B cell (primary cell): ENCODE data around the gene RFTN2. TPM values are rescaled to one million over a fixed set of nuclear protein-coding genes. Genes with fewer than 3 reads are reported as not detected.

Source experiments
- ATAC-seq: fragments of 200-7000 bp; cut with Tn5 transposase; one replicate; pipeline ENCODE4 v1.10.0; 2021; ENCODE audit warnings: low read depth, mild to moderate bottlenecking, moderate number of reproducible peaks, moderate library complexity
- CTCF ChIA-PET: fragments of 350-600 bp; sonication (Branson Sonifier 250); formaldehyde crosslinking; loops from one replicate; lab custom pipeline; 2021; ENCODE audit warnings: antibody characterized with exemption, inconsistent platforms; lab: Charles Lee
- POLR2A ChIA-PET: fragments of 350-600 bp; sonication (Branson Sonifier 250); formaldehyde crosslinking; loops from one replicate; lab custom pipeline; 2021; ENCODE audit warnings: antibody characterized with exemption; lab: Charles Lee
- DNase-seq: peaks from one replicate; pipeline ENCODE4 v3.0.0; 2013
- H2AFZ ChIP-seq: 2 replicates; pipeline ENCODE4 v1.6.1; 2012; ENCODE audit warnings: mild to moderate bottlenecking, low read depth, low read length; ENCODE audit not compliant: insufficient read depth, poor library complexity, severe bottlenecking
- H3K27ac ChIP-seq, 2 donors: 1 replicate in 1 of 2; 2 replicates in 1 of 2; pipeline ENCODE4 v1.5.1; 2012 to 2013; ENCODE audit warnings: low read length in 2 of 2, mild to moderate bottlenecking in 2 of 2, moderate library complexity in 1 of 2
- H3K27me3 ChIP-seq, 4 experiments: fragments of 200-600 bp in 1 of 4; sonication (generic) in 1 of 4; replicated peaks in 1 of 4; 1 replicate in 2 of 4; 2 replicates in 2 of 4; pipeline versions ENCODE4 v1.6.1 to v1.7.0; 2013 to 2016; ENCODE audit warnings: low read length in 3 of 4, mild to moderate bottlenecking in 2 of 4, mixed read lengths in 1 of 4, moderate library complexity in 1 of 4; ENCODE audit not compliant: insufficient read depth in 4 of 4, control insufficient read depth in 3 of 4; ENCODE audit errors: control extremely low read depth in 1 of 4
- H3K36me3 ChIP-seq, 2 experiments: replicated peaks in 1 of 2; 1 replicate in 1 of 2; 2 replicates in 1 of 2; pipeline versions ENCODE4 v1.6.1 to v1.7.1; 2013; ENCODE audit warnings: low read length in 1 of 2; ENCODE audit not compliant: insufficient read depth in 2 of 2, control insufficient read depth in 1 of 2; ENCODE audit errors: control extremely low read depth in 1 of 2, extremely low read depth in 1 of 2
- H3K4me1 ChIP-seq, 2 donors: fragments of 200-600 bp in 1 of 2; sonication (generic) in 1 of 2; 1 replicate in 1 of 2; 2 replicates in 1 of 2; pipeline versions ENCODE4 v1.5.1 to v1.6.1; 2013 to 2017; ENCODE audit warnings: low read length in 2 of 2; ENCODE audit not compliant: control insufficient read depth in 2 of 2, insufficient read depth in 2 of 2
- H3K4me2 ChIP-seq: replicated peaks from 2 replicates; pipeline ENCODE3; 2012; ENCODE audit warnings: mild to moderate bottlenecking, low read depth, low read length; ENCODE audit not compliant: poor library complexity, severe bottlenecking
- H3K4me3 ChIP-seq, 5 experiments: fragments of 200-600 bp in 1 of 5; sonication (generic) in 1 of 5; 1 replicate in 3 of 5; 2 replicates in 2 of 5; pipeline versions ENCODE4 v1.5.1 to v1.7.0; 2011 to 2016; ENCODE audit warnings: low read length in 4 of 5, mild to moderate bottlenecking in 4 of 5, low read depth in 2 of 5, control low read depth in 1 of 5, moderate library complexity in 1 of 5; ENCODE audit not compliant: insufficient read depth in 1 of 5; ENCODE audit errors: control extremely low read depth in 1 of 5, extremely low read depth in 1 of 5
- H3K79me2 ChIP-seq: fragments of 200-600 bp; sonication (generic); one replicate; pipeline ENCODE4 v1.6.0; 2016; ENCODE audit warnings: low read length; ENCODE audit not compliant: control insufficient read depth, insufficient read depth
- H3K9ac ChIP-seq: fragments of 200-600 bp; sonication (generic); 2 replicates; pipeline ENCODE4 v1.6.1; 2017; ENCODE audit warnings: mild to moderate bottlenecking, low read length, moderate library complexity
- H3K9me3 ChIP-seq, 3 donors: one replicate each; pipeline versions ENCODE4 v1.6.1 to v1.7.1; 2013; ENCODE audit warnings: low read length in 2 of 3; ENCODE audit not compliant: control insufficient read depth in 2 of 3, insufficient read depth in 1 of 3; ENCODE audit errors: control extremely low read depth in 1 of 3
- H4K20me1 ChIP-seq: 2 replicates; pipeline ENCODE4 v1.6.0; 2012; ENCODE audit warnings: mild to moderate bottlenecking, low read length; ENCODE audit not compliant: insufficient read depth, control insufficient read depth, poor library complexity, severe bottlenecking
- H3K27ac Mint-ChIP-seq: one replicate; pipeline ENCODE4 v1.8.0; 2021; ENCODE audit warnings: mixed read lengths
- H3K27me3 Mint-ChIP-seq: one replicate; pipeline ENCODE4 v1.8.0; 2021; ENCODE audit warnings: mixed read lengths
- H3K4me1 Mint-ChIP-seq: one replicate; pipeline ENCODE4 v1.8.0; 2021; ENCODE audit warnings: mixed read lengths
- H3K4me3 Mint-ChIP-seq: one replicate; pipeline ENCODE4 v1.8.0; 2021; ENCODE audit warnings: mixed read lengths
- H3K9me3 Mint-ChIP-seq: one replicate; pipeline ENCODE4 v1.8.0; 2022; ENCODE audit warnings: mixed read lengths; ENCODE audit not compliant: insufficient read depth
- EZH2 ChIP-seq: IDR thresholded peaks from 2 replicates; pipeline ENCODE4 v1.6.1; 2012; ENCODE audit warnings: borderline replicate concordance, low read depth, mild to moderate bottlenecking, moderate library complexity, low read length; ENCODE audit not compliant: insufficient read depth, poor library complexity, severe bottlenecking
- whole genome bisulfite sequencing: methylation state at CpG from one replicate; pipeline ENCODE4 v1.1.5; 2013; ENCODE audit warnings: missing lambda C conversion rate; ENCODE audit not compliant: insufficient coverage; 5-methylcytosine and 5-hydroxymethylcytosine counted together
- intact Hi-C: fragments of 100-400 bp; cut with micrococcal nuclease; formaldehyde crosslinking; loops from one replicate; pipeline ENCODE4 v1.10.0; 2022
- polyA plus RNA-seq: library from polyadenylated mRNA; depleted of rRNA; stranded (reverse); fragments of >200 nt; gene quantifications from 2 replicates; pipeline ENCODE4 v1.2.3, GENCODE V29; 2012
- total RNA-seq, 2 donors: library from RNA; stranded (reverse); fragments of 120-200 nt in 1 of 2; gene quantifications; 1 replicate in 1 of 2; 2 replicates in 1 of 2; pipeline versions ENCODE4 v1.2.3 to v1.2.4, GENCODE V29; 2013 to 2022
- TF ChIP-seq, protein P1 (sequence below): fragments of 200-600 bp; IDR thresholded peaks from one replicate; pipeline ENCODE4 v1.8.0; 2022; ENCODE audit warnings: antibody characterized with exemption, mild to moderate bottlenecking

The RFTN2 gene
- total and polyA plus RNA-seq, 2 donors (not counting 1 experiment from before 2014, with no cell fraction given): not detected

DNA sequence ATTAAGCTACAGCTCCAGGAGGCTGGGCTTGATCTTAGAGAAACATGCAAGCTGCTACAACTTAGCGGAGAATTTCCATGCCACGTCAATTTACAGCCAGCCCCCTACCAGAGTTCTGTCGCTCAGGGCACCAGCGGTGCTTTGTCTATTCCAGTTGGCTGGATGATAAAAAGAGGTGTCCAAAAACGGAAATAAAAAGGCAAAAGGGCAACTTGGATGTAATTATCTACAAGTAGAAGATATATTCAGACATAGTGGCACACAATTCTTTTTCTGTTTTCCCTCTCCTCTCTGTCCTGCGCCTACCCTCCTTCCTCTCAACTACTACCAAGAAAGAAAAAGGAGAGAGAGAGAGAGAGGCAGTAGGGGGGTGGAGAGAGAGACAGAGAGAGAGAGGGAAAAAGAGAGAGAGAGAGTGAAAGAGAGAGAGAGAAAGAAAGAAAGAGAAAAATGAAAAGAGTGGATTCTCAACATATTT is 363 bp upstream of the RFTN2 start:
- no peak overlapping the region for H3K4me3 Mint-ChIP-seq
- H2AFZ ChIP-seq: no peak overlapping the region
- no peak for ATAC-seq
- no peak overlapping the region for H3K4me2 ChIP-seq
- no peak overlapping the region for H3K27ac Mint-ChIP-seq
- DNase-seq: no peak
- no peaks in the 10 kb centered on the region for H3K4me1 Mint-ChIP-seq
- H4K20me1 ChIP-seq: no peaks in the 10 kb centered on the region
- peaks cover 0 to 10% (median 3%) of the 10 kb centered on the region in 4 experiments for H3K27me3 ChIP-seq
- H3K27ac ChIP-seq: no peak overlapping the region
- H3K4me3 ChIP-seq: no peak overlapping the region
- H3K79me2 ChIP-seq: no peaks in the 10 kb centered on the region
- no peaks in the 10 kb centered on the region for H3K36me3 ChIP-seq
- no peak overlapping the region for H3K9ac ChIP-seq
- ChIA-PET POLR2A (no interaction called here), CTCF (no interaction called here)
- H3K9me3 ChIP-seq: no peaks in the 10 kb centered on the region
- intact Hi-C loops: no loop called here
- TF ChIP-seq EZH2: no peak
- TF ChIP-seq, protein P1, sequence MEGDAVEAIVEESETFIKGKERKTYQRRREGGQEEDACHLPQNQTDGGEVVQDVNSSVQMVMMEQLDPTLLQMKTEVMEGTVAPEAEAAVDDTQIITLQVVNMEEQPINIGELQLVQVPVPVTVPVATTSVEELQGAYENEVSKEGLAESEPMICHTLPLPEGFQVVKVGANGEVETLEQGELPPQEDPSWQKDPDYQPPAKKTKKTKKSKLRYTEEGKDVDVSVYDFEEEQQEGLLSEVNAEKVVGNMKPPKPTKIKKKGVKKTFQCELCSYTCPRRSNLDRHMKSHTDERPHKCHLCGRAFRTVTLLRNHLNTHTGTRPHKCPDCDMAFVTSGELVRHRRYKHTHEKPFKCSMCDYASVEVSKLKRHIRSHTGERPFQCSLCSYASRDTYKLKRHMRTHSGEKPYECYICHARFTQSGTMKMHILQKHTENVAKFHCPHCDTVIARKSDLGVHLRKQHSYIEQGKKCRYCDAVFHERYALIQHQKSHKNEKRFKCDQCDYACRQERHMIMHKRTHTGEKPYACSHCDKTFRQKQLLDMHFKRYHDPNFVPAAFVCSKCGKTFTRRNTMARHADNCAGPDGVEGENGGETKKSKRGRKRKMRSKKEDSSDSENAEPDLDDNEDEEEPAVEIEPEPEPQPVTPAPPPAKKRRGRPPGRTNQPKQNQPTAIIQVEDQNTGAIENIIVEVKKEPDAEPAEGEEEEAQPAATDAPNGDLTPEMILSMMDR: no peak
- no peaks in the 10 kb centered on the region for H3K9me3 Mint-ChIP-seq
- peaks cover 22% of the 10 kb centered on the region for H3K27me3 Mint-ChIP-seq
- no peaks in the 10 kb centered on the region for H3K4me1 ChIP-seq
- no CpG with 5 or more reads among the region's 6 CpGs for WGBS

DNA sequence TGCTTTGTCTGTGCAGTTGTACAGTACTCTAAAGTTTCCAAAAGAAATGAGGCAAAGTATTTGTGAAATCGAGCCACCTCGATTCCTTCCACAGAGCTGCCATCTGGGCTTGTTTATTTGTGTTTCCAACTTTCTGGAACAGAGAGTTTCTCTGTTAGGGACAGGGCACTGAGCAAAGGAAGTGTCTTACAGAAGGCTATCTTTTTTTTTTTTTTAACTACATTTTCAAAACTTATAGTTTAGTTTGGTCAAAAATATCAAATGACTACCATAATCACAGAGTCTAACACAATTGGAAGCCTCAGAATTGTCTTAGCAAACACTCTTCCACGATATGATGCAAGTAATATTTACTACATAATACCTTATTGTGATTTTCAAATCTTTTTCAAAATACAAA is 796 bp downstream of the RFTN2 start:
- peaks cover 0 to 10% (median 3%) of the 10 kb centered on the region in 4 experiments for H3K27me3 ChIP-seq
- Mint-ChIP-seq H3K4me3 (no peak overlapping the region), H3K4me1 (no peaks in the 10 kb centered on the region), H3K27ac (no peak overlapping the region), H3K9me3 (no peaks in the 10 kb centered on the region), H3K27me3 (peaks cover 25% of the 10 kb centered on the region)
- 87% methylated on average over 2 of the region's 3 CpGs for WGBS
- no peaks in the 10 kb centered on the region for H3K9me3 ChIP-seq
- intact Hi-C loops: no loop called here
- CTCF ChIA-PET: no interaction called here
- no peak overlapping the region for H3K27ac ChIP-seq
- H3K9ac ChIP-seq: no peak overlapping the region
- H3K36me3 ChIP-seq: no peaks in the 10 kb centered on the region
- DNase-seq (no peak), ATAC-seq (no peak)
- H3K4me1 ChIP-seq: no peaks in the 10 kb centered on the region
- no peak overlapping the region for H3K4me2 ChIP-seq
- no peak overlapping the region for H2AFZ ChIP-seq
- H4K20me1 ChIP-seq: no peaks in the 10 kb centered on the region
- POLR2A ChIA-PET: no interaction called here
- no peaks in the 10 kb centered on the region for H3K79me2 ChIP-seq
- H3K4me3 ChIP-seq: no peak overlapping the region
- no peak for TF ChIP-seq EZH2
- TF ChIP-seq, protein P1: no peak
